ENCODE data around the gene VPS13C. TPM values are rescaled to one million over a fixed set of nuclear protein-coding genes. Genes with fewer than 3 reads are reported as not detected.

VPS13C gene
- total RNA-seq, 2 donors from 2014 or later: 28.7 to 47.2 TPM

GRCh38 chr15:62060896-62061280 lies 641 bp upstream of the VPS13C start:
- peak overlapping the region; percentile 83 for H3K27ac Mint-ChIP-seq
- 34 to 35% methylated on average over 6 to 8 of the region's 12 CpGs for WGBS, 2 experiments (ENCODE audit: insufficient coverage in 1 of 2, insufficient read length in 1 of 2)
- Histone ChIP-seq H3K9me3 (ENCODE audit: control insufficient read depth, low read length) (no peaks in the 10 kb centered on the region), H3K4me3 (ENCODE audit: low read length) (peak overlapping the region; percentile 89), H3K27me3 (ENCODE audit: control insufficient read depth, insufficient read depth, low read length, poor library complexity, severe bottlenecking) (peaks cover 53% of the 10 kb centered on the region), H3K4me1 (ENCODE audit: control insufficient read depth, insufficient read depth, low read length) (peaks cover 4% of the 10 kb centered on the region), H3K9ac (ENCODE audit: extremely low read depth, low read length, poor library complexity, severe bottlenecking) (peak overlapping the region; percentile 42), H3K36me3 (ENCODE audit: control insufficient read depth, insufficient read depth, low read length) (no peaks in the 10 kb centered on the region), H3K27ac (ENCODE audit: low read depth, low read length) (no peak overlapping the region)
- H3K9me3 Mint-ChIP-seq: no peaks in the 10 kb centered on the region
- no peaks in the 10 kb centered on the region for H3K36me3 Mint-ChIP-seq (ENCODE audit: low read depth)
- H3K27me3 Mint-ChIP-seq (ENCODE audit: insufficient read depth): peaks cover 53% of the 10 kb centered on the region
- H3K4me1 Mint-ChIP-seq: peaks cover 4% of the 10 kb centered on the region
- H3K4me3 Mint-ChIP-seq: peak overlapping the region; percentile 78
- no peak for TF ChIP-seq CTCF (conservative IDR thresholded peaks at IDR 0.05)
- no peak for DNase-seq

- Mint-ChIP-seq H3K36me3 (ENCODE audit: low read depth) (no peaks in the 10 kb centered on the region), H3K9me3 (no peaks in the 10 kb centered on the region), H3K27me3 (ENCODE audit: insufficient read depth) (peaks cover 42% of the 10 kb centered on the region), H3K4me3 (peak overlapping the region; percentile 78), H3K27ac (peak overlapping the region; percentile 82), H3K4me1 (peaks cover 4% of the 10 kb centered on the region)
- TF ChIP-seq CTCF (conservative IDR thresholded peaks at IDR 0.05): no peak
- WGBS, 2 experiments (ENCODE audit: insufficient coverage in 1 of 2, insufficient read length in 1 of 2): 1 to 3% methylated on average over 12 to 19 of the region's 19 CpGs
- Histone ChIP-seq H3K4me1 (ENCODE audit: control insufficient read depth, insufficient read depth, low read length) (peaks cover 4% of the 10 kb centered on the region), H3K9me3 (ENCODE audit: control insufficient read depth, low read length) (no peaks in the 10 kb centered on the region), H3K27me3 (ENCODE audit: control insufficient read depth, insufficient read depth, low read length, poor library complexity, severe bottlenecking) (peaks cover 42% of the 10 kb centered on the region), H3K36me3 (ENCODE audit: control insufficient read depth, insufficient read depth, low read length) (no peaks in the 10 kb centered on the region), H3K4me3 (ENCODE audit: low read length) (peak overlapping the region; percentile 89), H3K9ac (ENCODE audit: extremely low read depth, low read length, poor library complexity, severe bottlenecking) (peak overlapping the region; percentile 30), H3K27ac (ENCODE audit: low read depth, low read length) (peak overlapping the region; percentile 30)
- DNase-seq: no peak
Observed at GRCh38 chr15:62059816-62060112, 483 bp downstream of the VPS13C start.

GRCh38 chr15:62059108-62059815 lies 985 bp downstream of the VPS13C start:
- Mint-ChIP-seq H3K27ac (peak overlapping the region; percentile 82), H3K27me3 (ENCODE audit: insufficient read depth) (peaks cover 38% of the 10 kb centered on the region), H3K4me1 (peaks cover 4% of the 10 kb centered on the region), H3K4me3 (peak overlapping the region; percentile 78), H3K9me3 (no peaks in the 10 kb centered on the region), H3K36me3 (ENCODE audit: low read depth) (no peaks in the 10 kb centered on the region)
- Histone ChIP-seq H3K36me3 (ENCODE audit: control insufficient read depth, insufficient read depth, low read length) (no peaks in the 10 kb centered on the region), H3K9ac (ENCODE audit: extremely low read depth, low read length, poor library complexity, severe bottlenecking) (peak overlapping the region; percentile 30), H3K27me3 (ENCODE audit: control insufficient read depth, insufficient read depth, low read length, poor library complexity, severe bottlenecking) (peaks cover 38% of the 10 kb centered on the region), H3K4me3 (ENCODE audit: low read length) (peak overlapping the region; percentile 89), H3K4me1 (ENCODE audit: control insufficient read depth, insufficient read depth, low read length) (peaks cover 4% of the 10 kb centered on the region), H3K27ac (ENCODE audit: low read depth, low read length) (no peak overlapping the region), H3K9me3 (ENCODE audit: control insufficient read depth, low read length) (no peaks in the 10 kb centered on the region)
- WGBS, 2 experiments (ENCODE audit: insufficient coverage in 1 of 2, insufficient read length in 1 of 2): 34 to 48% methylated on average over 11 to 12 of the region's 13 CpGs
- TF ChIP-seq CTCF (conservative IDR thresholded peaks at IDR 0.05): peak; percentile 42
- no peak for DNase-seq
